ENCODE data around the gene KDELR1. TPM values are rescaled to one million over a fixed set of nuclear protein-coding genes. Genes with fewer than 3 reads are reported as not detected.

Gene KDELR1
- polyA plus RNA-seq, 1 experiment = 273 TPM

GRCh38 chr19:48415395-48415794, 24.0 kb upstream of the KDELR1 start:
- no peak for TF ChIP-seq CTCF (IDR thresholded peaks at IDR 0.05; ENCODE audit: insufficient read depth, low read depth, low read length)
- H3K36me3 ChIP-seq (ENCODE audit: control insufficient read depth, insufficient read depth, low read length) = no peaks in the 10 kb centered on the region
- no peak overlapping the region for H3K4me3 ChIP-seq (ENCODE audit: low read depth, low read length)
- no peak for DNase-seq (ENCODE audit: low read depth)
- ChIA-PET POLR2A (no interaction called here), CTCF (no interaction called here)
- H3K27me3 ChIP-seq (ENCODE audit: control insufficient read depth, insufficient read depth, low read length) = no peaks in the 10 kb centered on the region

GRCh38 chr19:48413879-48414587, 22.7 kb upstream of the KDELR1 start:
- ChIA-PET POLR2A (no interaction called here), CTCF (interaction anchor here (1.0 kb wide), 1 partner anchor 12 kb away, joined by 3 read pairs; no protein-coding TSS in a partner anchor)
- H3K27me3 ChIP-seq (ENCODE audit: control insufficient read depth, insufficient read depth, low read length) = no peaks in the 10 kb centered on the region

GRCh38 chr19:48405850-48406249, 14.5 kb upstream of the KDELR1 start:
- no peak for DNase-seq (ENCODE audit: low read depth)
- ChIA-PET POLR2A (no interaction called here), CTCF (interaction anchor here (1.2 kb wide), 1 partner anchor 15 kb away, joined by 4 read pairs; the partner anchor contains the start of gene KDELR1)
- Histone ChIP-seq H3K4me3 (ENCODE audit: low read depth, low read length) (no peak overlapping the region), H3K36me3 (ENCODE audit: control insufficient read depth, insufficient read depth, low read length) (no peaks in the 10 kb centered on the region), H3K27me3 (ENCODE audit: control insufficient read depth, insufficient read depth, low read length) (no peaks in the 10 kb centered on the region)
- TF ChIP-seq CTCF (IDR thresholded peaks at IDR 0.05; ENCODE audit: insufficient read depth, low read depth, low read length) = no peak

More at GRCh38 chr19:48413879-48414587, 22.7 kb upstream of the KDELR1 start:
- Histone ChIP-seq H3K36me3 (ENCODE audit: control insufficient read depth, insufficient read depth, low read length) (no peaks in the 10 kb centered on the region), H3K4me3 (ENCODE audit: low read depth, low read length) (no peak overlapping the region)
- no peak for DNase-seq (ENCODE audit: low read depth)
- TF ChIP-seq CTCF (IDR thresholded peaks at IDR 0.05; ENCODE audit: insufficient read depth, low read depth, low read length) = no peak

GRCh38 chr19:48405010-48405659, 13.8 kb upstream of the KDELR1 start:
- Histone ChIP-seq H3K27me3 (ENCODE audit: control insufficient read depth, insufficient read depth, low read length) (no peaks in the 10 kb centered on the region), H3K4me3 (ENCODE audit: low read depth, low read length) (no peak overlapping the region), H3K36me3 (ENCODE audit: control insufficient read depth, insufficient read depth, low read length) (no peaks in the 10 kb centered on the region)
- ChIA-PET POLR2A (no interaction called here), CTCF (interaction anchor here (1.9 kb wide), 1 partner anchor 14 kb away, joined by 5 read pairs; the partner anchor contains the start of gene KDELR1)
- no peak for TF ChIP-seq CTCF (IDR thresholded peaks at IDR 0.05; ENCODE audit: insufficient read depth, low read depth, low read length)
- DNase-seq (ENCODE audit: low read depth) = no peak

GRCh38 chr19:48403606-48404005, 12.3 kb upstream of the KDELR1 start:
- Histone ChIP-seq H3K27me3 (ENCODE audit: control insufficient read depth, insufficient read depth, low read length) (no peaks in the 10 kb centered on the region), H3K36me3 (ENCODE audit: control insufficient read depth, insufficient read depth, low read length) (no peaks in the 10 kb centered on the region), H3K4me3 (ENCODE audit: low read depth, low read length) (no peak overlapping the region)
- ChIA-PET CTCF (interaction anchor here (1.0 to 1.9 kb wide), 2 partner anchors 12 to 13 kb away, joined by 3 to 5 read pairs; partner anchors contain the start of gene KDELR1), POLR2A (no interaction called here)
- DNase-seq (ENCODE audit: low read depth) = no peak
- TF ChIP-seq CTCF (IDR thresholded peaks at IDR 0.05; ENCODE audit: insufficient read depth, low read depth, low read length) = no peak
